HEK293 (cell line): ENCODE measurements around the gene PSMB11.
A peak's percentile ranks its signal among the peaks of the same experiment; 100 is the strongest.

ENCODE experiments used
- CTCF ChIA-PET: fragments of 350-600 bp; formaldehyde crosslinking; extraction: SDS; loops from one replicate; lab custom pipeline; 2021; ENCODE audit warnings: antibody characterized with exemption; lab: Yijun Ruan, JAX
- POLR2A ChIA-PET: fragments of 300-600 bp; formaldehyde crosslinking; extraction: SDS; loops from one replicate; lab custom pipeline; 2020; ENCODE audit warnings: antibody characterized with exemption, inconsistent platforms; lab: Yijun Ruan, JAX
- H3K27ac ChIP-seq: fragments of 200-500 bp; sonication (Bioruptor generic); 2 replicates; pipeline ENCODE4 v1.5.1; 2014; ENCODE audit warnings: low read depth, low read length, control low read depth, inconsistent platforms; ENCODE audit errors: extremely low read depth
- H3K36me3 ChIP-seq, 2 experiments: fragments of 200-500 bp in 1 of 2; sonication (Bioruptor generic) in 1 of 2; 1 replicate in 1 of 2; 2 replicates in 1 of 2; pipeline ENCODE4 v1.5.1; 2014 to 2017; ENCODE audit warnings: inconsistent platforms in 2 of 2, low read length in 2 of 2; ENCODE audit not compliant: control insufficient read depth in 2 of 2, insufficient read depth in 1 of 2
- H3K4me1 ChIP-seq: fragments of 200-500 bp; sonication (Bioruptor generic); 2 replicates; pipeline ENCODE4 v1.5.1; 2014; ENCODE audit warnings: mild to moderate bottlenecking, low read length, inconsistent platforms; ENCODE audit not compliant: control insufficient read depth, insufficient read depth
- H3K4me3 ChIP-seq: 2 replicates; pipeline ENCODE4 v1.5.1; 2011; ENCODE audit warnings: low read depth, mild to moderate bottlenecking, control low read depth, low read length, moderate library complexity
- H3K9me3 ChIP-seq: fragments of 200-500 bp; sonication (Bioruptor generic); 2 replicates; pipeline ENCODE4 v1.5.1; 2014; ENCODE audit warnings: low read depth, low read length, inconsistent platforms; ENCODE audit not compliant: control insufficient read depth, insufficient read depth
- KLF10 ChIP-seq: fragments of 450-650 bp; IDR thresholded peaks from 2 replicates; pipeline ENCODE4 v1.5.1; 2018; ENCODE audit warnings: missing biosample characterization, mild to moderate bottlenecking, missing genetic modification characterization
- KLF16 ChIP-seq: fragments of 450-650 bp; formaldehyde crosslinking; IDR thresholded peaks from 2 replicates; pipeline ENCODE4 v1.5.1; 2017; ENCODE audit warnings: missing biosample characterization, missing genetic modification characterization
- KLF17 ChIP-seq: fragments of 450-650 bp; formaldehyde crosslinking; IDR thresholded peaks from 2 replicates; pipeline ENCODE4 v1.5.1; 2016; ENCODE audit warnings: missing biosample characterization, missing genetic modification characterization
- OSR2 ChIP-seq: fragments of 450-650 bp; formaldehyde crosslinking; IDR thresholded peaks from 2 replicates; pipeline ENCODE4 v1.5.1; 2016; ENCODE audit warnings: missing biosample characterization, missing genetic modification characterization
- OVOL3 ChIP-seq: fragments of 450-650 bp; formaldehyde crosslinking; IDR thresholded peaks from 2 replicates; pipeline ENCODE4 v1.5.1; 2016; ENCODE audit warnings: missing biosample characterization, missing genetic modification characterization
- PATZ1 ChIP-seq: fragments of 450-650 bp; formaldehyde crosslinking; IDR thresholded peaks from 2 replicates; pipeline ENCODE4 v1.5.1; 2016; ENCODE audit warnings: missing biosample characterization, missing genetic modification characterization
- YY1 ChIP-seq: fragments of 450-650 bp; formaldehyde crosslinking; IDR thresholded peaks from 2 replicates; pipeline ENCODE4 v1.5.1; 2018; ENCODE audit warnings: missing biosample characterization, missing genetic modification characterization
- ZBTB17 ChIP-seq: fragments of 450-650 bp; formaldehyde crosslinking; IDR thresholded peaks from 2 replicates; pipeline ENCODE4 v1.5.1; 2016; ENCODE audit warnings: missing biosample characterization, missing genetic modification characterization
- ZEB2 ChIP-seq: fragments of 450-650 bp; formaldehyde crosslinking; IDR thresholded peaks from 2 replicates; pipeline ENCODE4 v1.5.1; 2016; ENCODE audit warnings: missing biosample characterization, missing genetic modification characterization
- ZNF157 ChIP-seq: fragments of 450-650 bp; formaldehyde crosslinking; IDR thresholded peaks from 2 replicates; pipeline ENCODE4 v1.5.1; 2016; ENCODE audit warnings: missing biosample characterization, missing genetic modification characterization
- ZNF302 ChIP-seq: fragments of 450-650 bp; formaldehyde crosslinking; IDR thresholded peaks from 2 replicates; pipeline ENCODE4 v1.5.1; 2016; ENCODE audit warnings: missing biosample characterization, missing genetic modification characterization, low read depth
- ZNF335 ChIP-seq: fragments of 450-650 bp; formaldehyde crosslinking; conservative IDR thresholded peaks from 2 replicates; pipeline ENCODE4 v1.5.1; 2016; ENCODE audit warnings: missing biosample characterization, missing genetic modification characterization
- ZNF341 ChIP-seq: fragments of 450-650 bp; formaldehyde crosslinking; IDR thresholded peaks from 2 replicates; pipeline ENCODE4; 2016; ENCODE audit warnings: low read depth, missing biosample characterization, missing genetic modification characterization
- ZNF600 ChIP-seq: fragments of 450-650 bp; formaldehyde crosslinking; IDR thresholded peaks from 2 replicates; pipeline ENCODE4 v1.5.1; 2016; ENCODE audit warnings: missing biosample characterization, missing genetic modification characterization
- ZNF610 ChIP-seq: fragments of 450-650 bp; formaldehyde crosslinking; IDR thresholded peaks from 2 replicates; pipeline ENCODE4 v1.5.1; 2016; ENCODE audit warnings: missing biosample characterization, missing genetic modification characterization, borderline replicate concordance
- ZNF623 ChIP-seq: fragments of 450-650 bp; formaldehyde crosslinking; IDR thresholded peaks from 2 replicates; pipeline ENCODE4 v1.5.1; 2016; ENCODE audit warnings: missing biosample characterization, missing genetic modification characterization
- ZNF624 ChIP-seq: fragments of 450-650 bp; formaldehyde crosslinking; IDR thresholded peaks from 2 replicates; pipeline ENCODE4 v1.5.1; 2017; ENCODE audit warnings: missing biosample characterization, missing genetic modification characterization
- ZNF670 ChIP-seq: fragments of 450-650 bp; formaldehyde crosslinking; IDR thresholded peaks from 2 replicates; pipeline ENCODE4 v1.5.1; 2016; ENCODE audit warnings: missing biosample characterization, missing genetic modification characterization, low read depth
- ZNF76 ChIP-seq: fragments of 450-650 bp; formaldehyde crosslinking; IDR thresholded peaks from 2 replicates; pipeline ENCODE4; 2016; ENCODE audit warnings: low read depth, missing biosample characterization, missing genetic modification characterization, borderline replicate concordance
- ZNF791 ChIP-seq: fragments of 450-650 bp; formaldehyde crosslinking; IDR thresholded peaks from 2 replicates; pipeline ENCODE4 v1.5.1; 2016; ENCODE audit warnings: missing biosample characterization, missing genetic modification characterization
- ZSCAN16 ChIP-seq: fragments of 450-650 bp; formaldehyde crosslinking; IDR thresholded peaks from 2 replicates; pipeline ENCODE4 v1.5.1; 2016; ENCODE audit warnings: missing biosample characterization, missing genetic modification characterization
- TF ChIP-seq, protein P1 (sequence below): fragments of 450-650 bp; formaldehyde crosslinking; IDR thresholded peaks from 2 replicates; pipeline ENCODE4 v1.5.1; 2017; ENCODE audit warnings: missing biosample characterization, missing genetic modification characterization
- TF ChIP-seq, protein P2 (sequence below): fragments of 450-650 bp; formaldehyde crosslinking; IDR thresholded peaks from 2 replicates; pipeline ENCODE4 v1.5.1; 2017; ENCODE audit warnings: missing biosample characterization, missing genetic modification characterization
- TF ChIP-seq, protein P3 (sequence below): fragments of 450-650 bp; formaldehyde crosslinking; IDR thresholded peaks from 2 replicates; pipeline ENCODE4 v1.5.1; 2016; ENCODE audit warnings: missing biosample characterization, missing genetic modification characterization

The PSMB11 gene

GRCh38 chr14:23033801-23034497 is 8.1 kb upstream of the PSMB11 start:
- Histone ChIP-seq H3K27ac (peak overlapping the region; percentile 89), H3K4me3 (peak overlapping the region; percentile 68), H3K4me1 (no peaks in the 10 kb centered on the region), H3K36me3 (peaks cover 31 to 39% of the 10 kb centered on the region in 2 experiments), H3K9me3 (no peaks in the 10 kb centered on the region)
- ChIA-PET CTCF (interaction anchor here (0.7 to 1.8 kb wide), 5 partner anchors 21 to 48 kb away, joined by 3 to 10 read pairs (median 4); no protein-coding TSS in a partner anchor), POLR2A (interaction anchor here (0.7 to 1.5 kb wide), 5 partner anchors 9 to 39 kb away, joined by 3 to 9 read pairs (median 3); no protein-coding TSS in a partner anchor)
- no peak for TF ChIP-seq ZNF624 (tag by site-specific recombination)
- TF ChIP-seq, protein P1, sequence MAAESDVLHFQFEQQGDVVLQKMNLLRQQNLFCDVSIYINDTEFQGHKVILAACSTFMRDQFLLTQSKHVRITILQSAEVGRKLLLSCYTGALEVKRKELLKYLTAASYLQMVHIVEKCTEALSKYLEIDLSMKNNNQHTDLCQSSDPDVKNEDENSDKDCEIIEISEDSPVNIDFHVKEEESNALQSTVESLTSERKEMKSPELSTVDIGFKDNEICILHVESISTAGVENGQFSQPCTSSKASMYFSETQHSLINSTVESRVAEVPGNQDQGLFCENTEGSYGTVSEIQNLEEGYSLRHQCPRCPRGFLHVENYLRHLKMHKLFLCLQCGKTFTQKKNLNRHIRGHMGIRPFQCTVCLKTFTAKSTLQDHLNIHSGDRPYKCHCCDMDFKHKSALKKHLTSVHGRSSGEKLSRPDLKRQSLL (tag by site-specific recombination), result 0 out of 2 replicates have a peak, but pooled peaks have one; percentile 20
- TF ChIP-seq, protein P2, sequence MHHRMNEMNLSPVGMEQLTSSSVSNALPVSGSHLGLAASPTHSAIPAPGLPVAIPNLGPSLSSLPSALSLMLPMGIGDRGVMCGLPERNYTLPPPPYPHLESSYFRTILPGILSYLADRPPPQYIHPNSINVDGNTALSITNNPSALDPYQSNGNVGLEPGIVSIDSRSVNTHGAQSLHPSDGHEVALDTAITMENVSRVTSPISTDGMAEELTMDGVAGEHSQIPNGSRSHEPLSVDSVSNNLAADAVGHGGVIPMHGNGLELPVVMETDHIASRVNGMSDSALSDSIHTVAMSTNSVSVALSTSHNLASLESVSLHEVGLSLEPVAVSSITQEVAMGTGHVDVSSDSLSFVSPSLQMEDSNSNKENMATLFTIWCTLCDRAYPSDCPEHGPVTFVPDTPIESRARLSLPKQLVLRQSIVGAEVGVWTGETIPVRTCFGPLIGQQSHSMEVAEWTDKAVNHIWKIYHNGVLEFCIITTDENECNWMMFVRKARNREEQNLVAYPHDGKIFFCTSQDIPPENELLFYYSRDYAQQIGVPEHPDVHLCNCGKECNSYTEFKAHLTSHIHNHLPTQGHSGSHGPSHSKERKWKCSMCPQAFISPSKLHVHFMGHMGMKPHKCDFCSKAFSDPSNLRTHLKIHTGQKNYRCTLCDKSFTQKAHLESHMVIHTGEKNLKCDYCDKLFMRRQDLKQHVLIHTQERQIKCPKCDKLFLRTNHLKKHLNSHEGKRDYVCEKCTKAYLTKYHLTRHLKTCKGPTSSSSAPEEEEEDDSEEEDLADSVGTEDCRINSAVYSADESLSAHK (tag by site-specific recombination), result 0 out of 2 replicates have a peak, but pooled peaks have one; percentile 33

DNA sequence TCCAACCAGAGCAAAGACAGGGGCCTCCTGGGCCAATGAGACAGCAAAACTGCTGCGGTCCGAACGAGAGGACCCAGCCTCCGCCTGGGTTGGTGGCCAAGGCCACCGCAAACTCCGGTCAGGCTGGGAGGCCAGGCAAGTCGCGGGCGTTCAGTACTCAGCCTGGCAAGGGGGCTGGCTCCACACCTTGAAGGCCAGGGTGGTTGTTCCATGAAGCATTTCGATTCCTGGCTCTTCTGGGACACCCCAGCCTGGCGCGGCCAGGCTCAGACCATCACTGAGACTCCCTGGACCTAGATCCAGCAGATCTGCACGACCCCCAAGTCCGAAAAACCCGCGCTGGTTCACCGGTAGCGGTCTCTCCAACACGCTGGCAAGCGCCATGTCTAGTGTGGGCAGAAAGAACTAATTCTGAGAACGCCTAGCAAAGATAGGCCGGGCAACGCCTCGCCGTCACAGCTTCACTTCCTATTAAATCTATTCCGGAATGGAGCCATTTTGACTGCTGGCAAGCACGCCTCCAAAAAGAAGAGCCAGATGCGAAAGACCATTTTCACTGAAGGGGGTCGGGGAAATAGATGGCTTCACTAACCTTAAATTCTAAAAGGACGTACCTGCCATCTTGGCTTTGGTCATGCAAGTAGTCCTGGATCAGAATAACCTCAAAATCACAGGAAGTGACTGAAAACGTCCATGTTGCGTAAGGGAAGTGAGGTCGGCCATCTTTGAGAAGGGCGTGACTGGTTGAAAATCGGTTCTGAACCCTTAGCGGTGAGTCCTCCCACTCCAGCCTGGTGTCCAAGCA is 7.3 kb upstream of the PSMB11 start, which contains the start of gene PSMB5:
PSMB5 (minus strand) TSS at position 403 of the 805 bp plus-strand sequence; CDS start at position 384, 19 bp downstream.
- Histone ChIP-seq H3K36me3 (peaks cover 24 to 33% of the 10 kb centered on the region in 2 experiments), H3K9me3 (no peaks in the 10 kb centered on the region), H3K27ac (peak within 1 kb of the TSS; percentile 89), H3K4me1 (no peaks in the 10 kb centered on the region), H3K4me3 (peak within 1 kb of the TSS; percentile 68)
- CTCF ChIA-PET, result interaction anchor here (1.8 kb wide), 1 partner anchor 48 kb away, joined by 10 read pairs; no protein-coding TSS in a partner anchor
- POLR2A ChIA-PET, result interaction anchor here (0.7 to 1.5 kb wide), 5 partner anchors 10 to 40 kb away, joined by 3 to 9 read pairs (median 3); no protein-coding TSS in a partner anchor
- TF ChIP-seq ZNF335, result peak; percentile 87
- no peak for TF ChIP-seq ZNF791 (tag by site-specific recombination)
- 0 out of 2 replicates have a peak, but pooled peaks have one; percentile 13 for TF ChIP-seq OSR2
- TF ChIP-seq KLF17 (tag by site-specific recombination), result peak; percentile 33; the same call in 1 of the 2 replicates
- peak; percentile 36; the same call in 1 of the 2 replicates for TF ChIP-seq OVOL3 (tag by site-specific recombination)
- peak; percentile 91 for TF ChIP-seq ZNF76 (tag by site-specific recombination)
- TF ChIP-seq KLF10, result peak; percentile 54; the same call in 1 of the 2 replicates
- TF ChIP-seq ZNF600 (tag by site-specific recombination), result peak; percentile 89
- TF ChIP-seq ZNF302 (tag by site-specific recombination), result no peak
- peak; percentile 16; the same call in 1 of the 2 replicates for TF ChIP-seq ZNF623 (tag by site-specific recombination)
- peak; percentile 39 for TF ChIP-seq KLF16 (tag by site-specific recombination)
- no peak for TF ChIP-seq ZNF157 (tag by site-specific recombination)
- TF ChIP-seq ZNF341 (tag by site-specific recombination), result peak; percentile 82
- TF ChIP-seq ZNF610 (tag by site-specific recombination), result peak; percentile 38; the same call in 1 of the 2 replicates
- peak; percentile 46; the same call in 1 of the 2 replicates for TF ChIP-seq ZEB2 (tag by site-specific recombination)
- no peak for TF ChIP-seq ZSCAN16 (tag by site-specific recombination)
- TF ChIP-seq, protein P3, sequence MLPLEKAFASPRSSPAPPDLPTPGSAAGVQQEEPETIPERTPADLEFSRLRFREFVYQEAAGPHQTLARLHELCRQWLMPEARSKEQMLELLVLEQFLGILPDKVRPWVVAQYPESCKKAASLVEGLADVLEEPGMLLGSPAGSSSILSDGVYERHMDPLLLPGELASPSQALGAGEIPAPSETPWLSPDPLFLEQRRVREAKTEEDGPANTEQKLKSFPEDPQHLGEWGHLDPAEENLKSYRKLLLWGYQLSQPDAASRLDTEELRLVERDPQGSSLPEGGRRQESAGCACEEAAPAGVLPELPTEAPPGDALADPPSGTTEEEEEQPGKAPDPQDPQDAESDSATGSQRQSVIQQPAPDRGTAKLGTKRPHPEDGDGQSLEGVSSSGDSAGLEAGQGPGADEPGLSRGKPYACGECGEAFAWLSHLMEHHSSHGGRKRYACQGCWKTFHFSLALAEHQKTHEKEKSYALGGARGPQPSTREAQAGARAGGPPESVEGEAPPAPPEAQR (tag by site-specific recombination), result no peak
- TF ChIP-seq PATZ1 (tag by site-specific recombination), result peak; percentile 33; the same call in 1 of the 2 replicates
- TF ChIP-seq ZNF670 (tag by site-specific recombination), result no peak
- TF ChIP-seq YY1 (tag by site-specific recombination), result peak; percentile 99
- peak; percentile 99 for TF ChIP-seq ZBTB17 (tag by site-specific recombination)
